Mammary epithelial cell (primary cell): ENCODE results near the gene SLC9B2.

Source experiments
- CTCF ChIP-seq, 2 donors: IDR thresholded peaks in 1 of 2; conservative IDR thresholded peaks in 1 of 2; 2 replicates each; pipeline ENCODE4 v1.5.1; 2011 to 2012; ENCODE audit warnings: inconsistent platforms in 2 of 2, low read length in 2 of 2, mild to moderate bottlenecking in 2 of 2, control low read depth in 1 of 2, low read depth in 1 of 2; ENCODE audit not compliant: insufficient read depth in 1 of 2; ENCODE audit errors: extremely low read depth in 1 of 2
- EZH2 ChIP-seq: IDR thresholded peaks from 2 replicates; pipeline ENCODE4 v1.6.1; 2012; ENCODE audit warnings: low read length, inconsistent platforms, borderline replicate concordance

- no peak for TF ChIP-seq CTCF (conservative IDR thresholded peaks at IDR 0.05 in 1 of 2, IDR thresholded peaks at IDR 0.05 in 1 of 2; ENCODE audit: extremely low read depth in 1 of 2, insufficient read depth in 1 of 2, low read depth in 1 of 2, low read length in 2 of 2)
- TF ChIP-seq EZH2: no peak
Measured at GRCh38 chr4:102981005-102981404, 95.6 kb downstream of the SLC9B2 start.
